G401 (cell line): ENCODE results near the gene NR2F2. TPM values are rescaled to one million over a fixed set of nuclear protein-coding genes. Genes with fewer than 3 reads are reported as not detected.

Experiments used
- DNase-seq: peaks from one replicate; pipeline ENCODE4 v3.0.0-alpha.2; 2015; ENCODE audit warnings: low spot score
- in situ Hi-C: cut with HindIII; loops from 2 replicates; pipeline ENCODE4 v1.10.0; 2016; ENCODE audit warnings: low sequenced_read_pairs, mixed read lengths
- total RNA-seq: library from RNA; depleted of rRNA; stranded (reverse); fragments of >200 nt; shearing (Covaris generic); gene quantifications from 2 replicates; pipeline ENCODE4 v1.2.3, GENCODE V29; 2014; rRNA removed

The NR2F2 gene
- 2.3 and 3.6 TPM in 2 replicates for total RNA-seq

- peak; percentile 96 for DNase-seq
- in situ Hi-C loops, result no loop called here
Observed at GRCh38 chr15:96330450-96331143, at the start of gene NR2F2. Gene NR2F2, plus strand, starts transcription at chr15:96330700. Its CDS starts 1,406 bp downstream, at chr15:96332106.

- in situ Hi-C loops, result no loop called here
- no peak for DNase-seq
Observed at GRCh38 chr15:96285305-96285704, 45.2 kb upstream of the NR2F2 start.

GRCh38 chr15:96285729-96286254 lies 44.7 kb upstream of the NR2F2 start:
- in situ Hi-C loops, result no loop called here

GRCh38 chr15:96290679-96291078 lies 39.8 kb upstream of the NR2F2 start:
- in situ Hi-C loops, result no loop called here

More at GRCh38 chr15:96285729-96286254, 44.7 kb upstream of the NR2F2 start:
- DNase-seq, result no peak

GRCh38 chr15:96292635-96293034 lies 37.9 kb upstream of the NR2F2 start:
- no peak for DNase-seq
- in situ Hi-C loops, result no loop called here

More at GRCh38 chr15:96290679-96291078, 39.8 kb upstream of the NR2F2 start:
- no peak for DNase-seq

- in situ Hi-C loops, result no loop called here
Observed at GRCh38 chr15:96293441-96293840, 37.1 kb upstream of the NR2F2 start.

GRCh38 chr15:96294766-96295165 lies 35.7 kb upstream of the NR2F2 start:
- no peak for DNase-seq
- in situ Hi-C loops, result no loop called here

More at GRCh38 chr15:96293441-96293840, 37.1 kb upstream of the NR2F2 start:
- DNase-seq, result no peak

GRCh38 chr15:96296264-96296663 lies 34.2 kb upstream of the NR2F2 start:
- DNase-seq, result no peak

GRCh38 chr15:96297783-96298182 lies 32.7 kb upstream of the NR2F2 start:
- in situ Hi-C loops, result no loop called here
- no peak for DNase-seq

More at GRCh38 chr15:96296264-96296663, 34.2 kb upstream of the NR2F2 start:
- in situ Hi-C loops, result no loop called here

GRCh38 chr15:96298217-96298616 lies 32.3 kb upstream of the NR2F2 start:
- DNase-seq, result no peak
- in situ Hi-C loops, result no loop called here

- no peak for DNase-seq
- in situ Hi-C loops, result no loop called here
Observed at GRCh38 chr15:96300836-96301235, 29.7 kb upstream of the NR2F2 start.

GRCh38 chr15:96303503-96304056 lies 26.9 kb upstream of the NR2F2 start:
- DNase-seq, result no peak
- in situ Hi-C loops, result no loop called here

GRCh38 chr15:96304839-96305238 lies 25.7 kb upstream of the NR2F2 start:
- no peak for DNase-seq
- in situ Hi-C loops, result no loop called here

GRCh38 chr15:96306321-96306720 lies 24.2 kb upstream of the NR2F2 start:
- in situ Hi-C loops, result no loop called here
- no peak for DNase-seq

GRCh38 chr15:96307856-96308394 lies 22.6 kb upstream of the NR2F2 start:
- in situ Hi-C loops, result no loop called here
- no peak for DNase-seq

GRCh38 chr15:96309143-96309660 lies 21.3 kb upstream of the NR2F2 start:
- in situ Hi-C loops, result no loop called here
- DNase-seq, result no peak

GRCh38 chr15:96311256-96311955 lies 19.1 kb upstream of the NR2F2 start:
- DNase-seq, result no peak

GRCh38 chr15:96311956-96312294 lies 18.6 kb upstream of the NR2F2 start:
- DNase-seq, result no peak
- in situ Hi-C loops, result no loop called here

More at GRCh38 chr15:96311256-96311955, 19.1 kb upstream of the NR2F2 start:
- in situ Hi-C loops, result no loop called here

- no peak for DNase-seq
- in situ Hi-C loops, result no loop called here
Observed at GRCh38 chr15:96312641-96313335, 17.7 kb upstream of the NR2F2 start.
